ENCODE measurements around the gene PCSK6. TPM values are rescaled to one million over a fixed set of nuclear protein-coding genes. Genes with fewer than 3 reads are reported as not detected.

Gene PCSK6
- total RNA-seq, 3 donors from 2014 or later (not counting 1 experiment from before 2014, with no cell fraction given) = 1.5 to 2.4 (median 2.4) TPM

DNA sequence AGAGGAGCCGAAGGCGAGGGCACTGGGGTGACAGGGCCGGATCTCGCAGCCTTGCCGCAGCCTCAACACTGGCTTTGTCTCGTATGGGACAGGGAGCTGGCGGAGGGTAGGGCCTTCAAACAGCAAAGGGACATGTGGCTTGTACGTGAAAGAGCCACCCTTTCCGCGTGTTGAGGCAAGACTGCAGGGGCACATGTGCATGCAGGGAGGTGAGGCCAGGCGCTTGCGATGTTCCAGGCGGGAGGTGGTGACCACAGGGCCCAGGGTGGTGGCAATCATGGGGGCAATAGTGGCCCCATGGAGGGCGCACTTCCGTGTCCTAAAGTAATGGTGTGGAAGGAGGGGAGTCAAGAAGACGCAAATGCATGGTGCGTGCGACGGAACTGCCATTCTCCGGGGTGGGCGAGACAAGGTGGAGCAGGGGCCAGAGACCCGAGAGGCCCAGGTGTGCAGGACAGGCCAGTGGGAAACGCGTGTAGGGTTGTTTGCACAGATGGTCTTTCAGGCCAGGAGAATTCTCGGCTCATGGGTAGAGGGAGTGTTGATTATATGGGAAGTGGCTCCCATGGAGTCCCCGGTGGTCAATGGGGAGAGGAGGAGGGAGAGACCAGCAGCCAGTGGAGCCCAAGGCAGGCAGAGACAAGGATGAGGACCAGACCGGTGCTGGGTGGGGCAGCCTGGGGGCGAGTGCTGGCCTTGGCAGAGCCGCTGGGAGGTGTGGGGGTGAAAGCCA, 45.8 kb upstream of the PCSK6 start:
- Mint-ChIP-seq H3K4me1 (no peaks in the 10 kb centered on the region), H3K4me3 (no peak overlapping the region), H3K9me3 (no peaks in the 10 kb centered on the region), H3K27ac (no peak overlapping the region), H3K36me3 (no peaks in the 10 kb centered on the region), H3K27me3 (ENCODE audit: low read depth in 2 of 2) (peaks cover 0 to 7% of the 10 kb centered on the region in 2 donors)
- no peak for DNase-seq
- WGBS (ENCODE audit: insufficient coverage) = 92% methylated on average over 29 of the region's 29 CpGs
- no peak for ATAC-seq
- TF ChIP-seq, protein P1, sequence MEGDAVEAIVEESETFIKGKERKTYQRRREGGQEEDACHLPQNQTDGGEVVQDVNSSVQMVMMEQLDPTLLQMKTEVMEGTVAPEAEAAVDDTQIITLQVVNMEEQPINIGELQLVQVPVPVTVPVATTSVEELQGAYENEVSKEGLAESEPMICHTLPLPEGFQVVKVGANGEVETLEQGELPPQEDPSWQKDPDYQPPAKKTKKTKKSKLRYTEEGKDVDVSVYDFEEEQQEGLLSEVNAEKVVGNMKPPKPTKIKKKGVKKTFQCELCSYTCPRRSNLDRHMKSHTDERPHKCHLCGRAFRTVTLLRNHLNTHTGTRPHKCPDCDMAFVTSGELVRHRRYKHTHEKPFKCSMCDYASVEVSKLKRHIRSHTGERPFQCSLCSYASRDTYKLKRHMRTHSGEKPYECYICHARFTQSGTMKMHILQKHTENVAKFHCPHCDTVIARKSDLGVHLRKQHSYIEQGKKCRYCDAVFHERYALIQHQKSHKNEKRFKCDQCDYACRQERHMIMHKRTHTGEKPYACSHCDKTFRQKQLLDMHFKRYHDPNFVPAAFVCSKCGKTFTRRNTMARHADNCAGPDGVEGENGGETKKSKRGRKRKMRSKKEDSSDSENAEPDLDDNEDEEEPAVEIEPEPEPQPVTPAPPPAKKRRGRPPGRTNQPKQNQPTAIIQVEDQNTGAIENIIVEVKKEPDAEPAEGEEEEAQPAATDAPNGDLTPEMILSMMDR (IDR thresholded peaks at IDR 0.05) = no peak
- H3K4me3 ChIP-seq (ENCODE audit: low read length) = no peak overlapping the region
- H3K27me3 ChIP-seq (ENCODE audit: control insufficient read depth, insufficient read depth, low read length) = no peaks in the 10 kb centered on the region
- H3K27ac ChIP-seq (ENCODE audit: low read length) = no peak overlapping the region
- no peaks in the 10 kb centered on the region for H3K36me3 ChIP-seq (ENCODE audit: control insufficient read depth, insufficient read depth, low read length)
- no peaks in the 10 kb centered on the region for H3K9me3 ChIP-seq (ENCODE audit: control insufficient read depth, insufficient read depth, low read length)
- intact Hi-C loops (cut with micrococcal nuclease) = no loop called here
- H3K4me1 ChIP-seq (ENCODE audit: control insufficient read depth, insufficient read depth, low read length) = no peaks in the 10 kb centered on the region

DNA sequence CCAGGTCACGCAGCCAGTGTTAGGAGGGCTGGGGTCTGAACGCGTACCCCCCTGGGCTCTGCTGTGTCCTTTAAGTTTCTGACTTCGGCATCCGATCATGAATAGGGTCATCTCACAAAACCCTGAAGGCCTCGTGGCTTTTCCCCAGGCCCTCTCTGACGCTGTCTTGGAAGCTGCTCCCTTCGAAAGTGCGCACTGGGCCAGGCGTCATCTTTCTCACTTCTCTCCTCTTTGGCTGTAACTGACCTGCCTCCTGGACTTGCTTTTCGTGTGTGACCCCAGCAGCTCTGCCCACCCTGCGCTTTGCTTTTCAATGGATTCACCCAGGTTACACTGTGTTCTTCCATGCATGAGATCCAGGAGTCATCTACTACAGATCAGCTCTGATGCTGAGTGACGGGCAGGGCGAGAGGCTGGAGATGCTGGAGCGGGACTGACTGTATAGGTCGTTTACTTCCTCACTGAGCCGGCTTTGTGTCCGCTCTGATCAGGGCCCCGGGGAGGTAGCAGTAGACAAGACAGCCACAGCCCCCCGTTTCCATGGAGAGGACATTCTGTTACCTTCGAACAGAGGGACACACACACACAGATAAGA, 45.0 kb upstream of the PCSK6 start:
- ATAC-seq (no peak), DNase-seq (no peak)
- TF ChIP-seq, protein P1 (IDR thresholded peaks at IDR 0.05) = no peak
- Mint-ChIP-seq H3K36me3 (no peaks in the 10 kb centered on the region), H3K27ac (no peak overlapping the region), H3K4me3 (no peak overlapping the region), H3K9me3 (no peaks in the 10 kb centered on the region), H3K4me1 (no peaks in the 10 kb centered on the region), H3K27me3 (ENCODE audit: low read depth in 2 of 2) (peaks cover 0 to 7% of the 10 kb centered on the region in 2 donors)
- intact Hi-C loops (cut with micrococcal nuclease) = no loop called here
- 90% methylated on average over 21 of the region's 21 CpGs for WGBS (ENCODE audit: insufficient coverage)
- no peaks in the 10 kb centered on the region for H3K9me3 ChIP-seq (ENCODE audit: control insufficient read depth, insufficient read depth, low read length)
- no peak overlapping the region for H3K27ac ChIP-seq (ENCODE audit: low read length)
- no peaks in the 10 kb centered on the region for H3K27me3 ChIP-seq (ENCODE audit: control insufficient read depth, insufficient read depth, low read length)
- H3K4me1 ChIP-seq (ENCODE audit: control insufficient read depth, insufficient read depth, low read length) = no peaks in the 10 kb centered on the region
- H3K36me3 ChIP-seq (ENCODE audit: control insufficient read depth, insufficient read depth, low read length) = no peaks in the 10 kb centered on the region
- H3K4me3 ChIP-seq (ENCODE audit: low read length) = no peak overlapping the region

DNA sequence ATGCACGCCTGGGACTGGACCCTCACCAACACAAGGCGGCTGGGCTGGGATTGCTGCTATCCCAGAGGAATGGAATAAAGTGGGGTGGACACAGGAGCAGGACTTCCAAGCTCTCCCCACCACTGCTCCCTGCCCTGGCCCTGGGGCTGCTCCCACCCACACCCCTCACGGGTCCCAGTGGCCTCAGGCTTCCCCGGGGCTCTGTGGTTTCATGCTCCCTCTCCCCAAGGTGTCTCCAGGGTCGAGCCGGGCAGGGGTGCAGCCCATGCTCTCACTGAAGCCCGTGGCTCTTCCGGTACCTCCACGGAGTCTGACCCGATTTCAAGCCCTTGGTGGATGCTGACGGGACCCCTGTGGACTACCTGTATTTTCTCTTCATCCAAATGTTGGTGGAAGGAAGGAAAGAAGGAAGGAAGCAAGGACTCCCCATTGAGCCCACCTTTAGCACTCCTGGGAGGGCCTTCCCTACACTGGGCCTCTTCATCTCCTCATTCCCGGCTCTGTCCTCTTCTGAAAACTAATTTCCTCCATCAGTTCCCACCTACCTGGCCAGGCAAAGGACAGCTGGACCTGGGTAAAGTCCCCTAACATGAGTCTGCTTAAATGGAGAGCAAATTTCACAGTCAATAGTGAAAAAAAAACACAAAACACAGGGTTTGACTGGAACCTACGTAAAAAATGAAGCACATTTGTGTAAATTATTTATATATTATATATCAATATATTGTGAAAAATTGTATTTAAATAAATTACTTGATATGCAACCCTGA, 44.0 kb upstream of the PCSK6 start:
- intact Hi-C loops (cut with micrococcal nuclease) = no loop called here
- Histone ChIP-seq H3K9me3 (ENCODE audit: control insufficient read depth, insufficient read depth, low read length) (no peaks in the 10 kb centered on the region), H3K27me3 (ENCODE audit: control insufficient read depth, insufficient read depth, low read length) (no peaks in the 10 kb centered on the region), H3K4me3 (ENCODE audit: low read length) (no peak overlapping the region), H3K36me3 (ENCODE audit: control insufficient read depth, insufficient read depth, low read length) (no peaks in the 10 kb centered on the region), H3K4me1 (ENCODE audit: control insufficient read depth, insufficient read depth, low read length) (no peaks in the 10 kb centered on the region), H3K27ac (ENCODE audit: low read length) (no peak overlapping the region)
- Mint-ChIP-seq H3K36me3 (no peaks in the 10 kb centered on the region), H3K4me1 (no peaks in the 10 kb centered on the region), H3K27me3 (ENCODE audit: low read depth in 2 of 2) (peaks cover 0 to 10% of the 10 kb centered on the region in 2 donors), H3K4me3 (no peak overlapping the region), H3K9me3 (no peaks in the 10 kb centered on the region), H3K27ac (no peak overlapping the region)
- WGBS (ENCODE audit: insufficient coverage) = 85% methylated on average over 10 of the region's 13 CpGs
- TF ChIP-seq, protein P1 (IDR thresholded peaks at IDR 0.05) = no peak
- DNase-seq (no peak), ATAC-seq (no peak)
